HepG2 (cell line): ENCODE results near the gene HSD17B11. TPM values are rescaled to one million over a fixed set of nuclear protein-coding genes. Genes with fewer than 3 reads are reported as not detected.

Source experiments
- BORCS8-MEF2B ChIP-seq: sonication (generic); formaldehyde crosslinking; IDR thresholded peaks from 2 replicates; pipeline ENCODE4 v1.8.0; 2022; ENCODE audit warnings: mild to moderate bottlenecking, missing genetic modification reagents
- HNRNPLL ChIP-seq: fragments of 200-400 bp; formaldehyde crosslinking; IDR thresholded peaks from 2 replicates; pipeline ENCODE4 v1.6.1; 2017; ENCODE audit warnings: mild to moderate bottlenecking, low read depth, low read length; ENCODE audit not compliant: poor library complexity, severe bottlenecking
- HOXA5 ChIP-seq: sonication (generic); formaldehyde crosslinking; IDR thresholded peaks from 2 replicates; pipeline ENCODE4 v1.4.0; 2020; ENCODE audit warnings: missing genetic modification reagents
- JDP2 ChIP-seq: sonication (generic); formaldehyde crosslinking; IDR thresholded peaks from 2 replicates; pipeline ENCODE4 v1.8.1; 2022; ENCODE audit warnings: missing genetic modification reagents, borderline replicate concordance
- KAT7 ChIP-seq: IDR thresholded peaks from 2 replicates; pipeline ENCODE4 v1.6.1; 2018; ENCODE audit warnings: borderline replicate concordance, missing compliant biosample characterization
- MAFK ChIP-seq, 2 experiments: IDR thresholded peaks in 1 of 2; conservative IDR thresholded peaks in 1 of 2; 2 replicates each; pipeline ENCODE4 v1.6.1; 2011; ENCODE audit warnings: improper control_type of control experiment in 2 of 2, low read length in 2 of 2
- NFKBIZ ChIP-seq: IDR thresholded peaks from 2 replicates; pipeline ENCODE4 v1.6.1; 2018; ENCODE audit warnings: missing genetic modification reagents, missing compliant biosample characterization
- PLSCR1 ChIP-seq: sonication (generic); formaldehyde crosslinking; IDR thresholded peaks from 2 replicates; pipeline ENCODE4 v1.5.0; 2020; ENCODE audit warnings: missing genetic modification reagents, mild to moderate bottlenecking, borderline replicate concordance
- SALL2 ChIP-seq: sonication (generic); formaldehyde crosslinking; IDR thresholded peaks from 2 replicates; pipeline ENCODE4 v1.8.1; 2023; ENCODE audit warnings: mild to moderate bottlenecking, missing genetic modification reagents, inconsistent platforms
- SIX1 ChIP-seq: sonication (generic); formaldehyde crosslinking; IDR thresholded peaks from 2 replicates; pipeline ENCODE4 v1.4.0; 2020; ENCODE audit warnings: missing genetic modification reagents, borderline replicate concordance
- TEF ChIP-seq: sonication (generic); formaldehyde crosslinking; IDR thresholded peaks from 2 replicates; pipeline ENCODE4 v1.5.0; 2020; ENCODE audit warnings: missing genetic modification reagents
- ZBTB37 ChIP-seq: sonication (generic); formaldehyde crosslinking; IDR thresholded peaks from 2 replicates; pipeline ENCODE4 v1.4.0; 2020; ENCODE audit warnings: mild to moderate bottlenecking, missing genetic modification reagents
- ZBTB49 ChIP-seq: sonication (generic); formaldehyde crosslinking; IDR thresholded peaks from 2 replicates; pipeline ENCODE4 v1.4.0; 2020; ENCODE audit warnings: missing genetic modification reagents, borderline replicate concordance
- ZFP91 ChIP-seq: sonication (generic); formaldehyde crosslinking; IDR thresholded peaks from 2 replicates; pipeline ENCODE4 v1.9.0; 2022; ENCODE audit warnings: missing genetic modification reagents, mild to moderate bottlenecking, borderline replicate concordance
- ZNF296 ChIP-seq: sonication (generic); formaldehyde crosslinking; conservative IDR thresholded peaks from 2 replicates; pipeline ENCODE4 v1.5.0; 2020; ENCODE audit warnings: mild to moderate bottlenecking, missing genetic modification reagents
- ZNF549 ChIP-seq: sonication (generic); formaldehyde crosslinking; IDR thresholded peaks from 2 replicates; pipeline ENCODE4 v1.5.0; 2020; ENCODE audit warnings: missing genetic modification reagents
- ZNF558 ChIP-seq: sonication (generic); formaldehyde crosslinking; IDR thresholded peaks from 2 replicates; pipeline ENCODE4 v1.9.0; 2022; ENCODE audit warnings: mild to moderate bottlenecking, missing genetic modification reagents, borderline replicate concordance
- ZNF652 ChIP-seq: IDR thresholded peaks from 2 replicates; pipeline ENCODE4 v1.6.1; 2016; ENCODE audit warnings: low read depth, borderline replicate concordance
- ZXDC ChIP-seq: sonication (generic); formaldehyde crosslinking; IDR thresholded peaks from 2 replicates; pipeline ENCODE4 v1.5.0; 2020; ENCODE audit warnings: mild to moderate bottlenecking, missing genetic modification reagents
- polyA plus RNA-seq, 8 experiments: library from polyadenylated mRNA; depleted of rRNA in 3 of 8; stranded (reverse) in 7 of 8; unstranded in 1 of 8; fragments of >200 nt; fragmentation: Illumina TruSeq in 4 of 8; extraction: Trizol in 4 of 8; gene quantifications; 2 replicates each; pipeline versions ENCODE4 v1.2.1 to v1.2.3, GENCODE V29; 2011 to 2016; ENCODE audit warnings: low read depth in 4 of 8, missing spikeins in 1 of 8, mixed read lengths in 1 of 8; ENCODE audit not compliant: insufficient read depth in 1 of 8
- total RNA-seq, 5 experiments: library from RNA; depleted of rRNA; stranded (reverse); fragments of >200 nt; fragmentation: Illumina TruSeq; extraction: Trizol; gene quantifications; 2 replicates each; pipeline ENCODE4 v1.2.3, GENCODE V29; 2016; ENCODE audit warnings: low read depth in 1 of 5

Gene HSD17B11
- total and polyA plus RNA-seq, 2 of the 13 experiments (the other 11 are each of a cell fraction or from before 2014, with no cell fraction given): 121 to 158 TPM

GRCh38 chr4:87419578-87420249, 28.7 kb upstream of the HSD17B11 start (continued):
- TF ChIP-seq JDP2 (no peak), KAT7 (CRISPR knock-in tag) (no peak), ZNF652 (CRISPR knock-in tag) (peak; percentile 24; the same call in 1 of the 2 replicates), BORCS8-MEF2B (CRISPR knock-in tag) (no peak), HOXA5 (CRISPR knock-in tag) (0 out of 2 replicates have a peak, but pooled peaks have one; percentile 34), ZBTB49 (CRISPR knock-in tag) (no peak), ZFP91 (CRISPR knock-in tag) (no peak), TEF (CRISPR knock-in tag) (no peak), ZNF296 (no peak), ZNF549 (CRISPR knock-in tag) (no peak), ZBTB37 (CRISPR knock-in tag) (no peak), HNRNPLL (no peak), MAFK (conservative IDR thresholded peaks at IDR 0.05 in 1 of 2, IDR thresholded peaks at IDR 0.05 in 1 of 2; ENCODE audit: low read length in 2 of 2) (no peak), ZNF558 (CRISPR knock-in tag) (no peak), SIX1 (CRISPR knock-in tag) (peak; percentile 60; the same call in 1 of the 2 replicates), SALL2 (CRISPR knock-in tag) (no peak), ZXDC (no peak), PLSCR1 (CRISPR knock-in tag) (no peak), NFKBIZ (CRISPR knock-in tag) (0 out of 2 replicates have a peak, but pooled peaks have one; percentile 52)
